Progenitor cell of endocrine pancreas (in vitro differentiated cells): ENCODE data around the gene LASP1NB.
"Not testable (repeated sequence)": the region's sequence is repeated elsewhere in the genome, so short reads cannot be mapped to it uniquely, and the experiment has no call there.

Experiments
- DNase-seq: peaks from one replicate; pipeline ENCODE4 v3.0.0; 2021; ENCODE audit warnings: low spot score; ENCODE audit not compliant: unreplicated experiment
- H3K27ac Mint-ChIP-seq: 2 replicates; pipeline ENCODE4 v1.8.0; 2021; ENCODE audit warnings: mild to moderate bottlenecking, moderate library complexity, mixed read lengths
- H3K27me3 Mint-ChIP-seq: 2 replicates; pipeline ENCODE4 v1.8.0; 2021; ENCODE audit warnings: mixed read lengths
- H3K36me3 Mint-ChIP-seq: 2 replicates; pipeline ENCODE4 v1.8.0; 2022; ENCODE audit warnings: mixed read lengths; ENCODE audit not compliant: insufficient read depth
- H3K4me1 Mint-ChIP-seq: 2 replicates; pipeline ENCODE4 v1.8.0; 2021; ENCODE audit warnings: low read depth, mixed read lengths
- H3K4me3 Mint-ChIP-seq: 2 replicates; pipeline ENCODE4 v1.8.0; 2021; ENCODE audit warnings: low read depth, mild to moderate bottlenecking, moderate library complexity, mixed read lengths
- H3K9me3 Mint-ChIP-seq: 2 replicates; pipeline ENCODE4 v1.8.0; 2021; ENCODE audit warnings: low read depth, mixed read lengths
- TF ChIP-seq, protein P1 (sequence below): fragments of 200-600 bp; sonication (generic); IDR thresholded peaks from one replicate; pipeline ENCODE4 v1.5.0; 2021; ENCODE audit warnings: antibody characterized with exemption, mild to moderate bottlenecking; ENCODE audit not compliant: unreplicated experiment

LASP1NB gene

DNA sequence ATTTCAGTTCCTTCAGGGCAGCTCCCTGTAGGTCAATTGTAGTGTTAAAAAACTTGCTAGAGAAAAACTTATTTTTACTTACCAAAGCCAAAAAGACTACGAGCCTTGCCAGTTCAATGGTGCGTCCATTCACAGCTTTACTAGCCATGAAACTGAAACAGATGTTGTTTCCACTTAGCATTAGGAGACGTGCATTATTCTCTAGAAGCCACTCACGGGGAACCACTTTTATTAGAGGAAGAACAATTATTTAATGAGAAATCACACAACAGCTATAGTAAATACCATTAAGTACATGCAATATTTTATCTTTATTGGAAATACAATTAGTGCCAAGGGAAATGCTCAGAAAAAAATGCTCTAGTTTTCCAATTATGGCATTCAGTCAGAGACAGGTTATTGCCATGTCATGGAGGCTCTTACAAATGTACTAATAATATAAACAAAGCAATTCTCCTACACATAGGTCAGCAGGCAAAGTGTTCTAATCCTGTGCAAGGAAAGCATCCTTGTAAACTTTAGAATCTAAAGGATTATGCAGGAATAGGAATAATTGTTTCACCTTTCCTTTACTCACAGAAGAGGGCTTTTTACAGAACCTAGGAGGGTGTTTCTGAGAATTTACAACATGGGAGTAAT lies 17.4 kb downstream of the LASP1NB start:
- H3K4me1 Mint-ChIP-seq, result no peaks in the 10 kb centered on the region

DNA sequence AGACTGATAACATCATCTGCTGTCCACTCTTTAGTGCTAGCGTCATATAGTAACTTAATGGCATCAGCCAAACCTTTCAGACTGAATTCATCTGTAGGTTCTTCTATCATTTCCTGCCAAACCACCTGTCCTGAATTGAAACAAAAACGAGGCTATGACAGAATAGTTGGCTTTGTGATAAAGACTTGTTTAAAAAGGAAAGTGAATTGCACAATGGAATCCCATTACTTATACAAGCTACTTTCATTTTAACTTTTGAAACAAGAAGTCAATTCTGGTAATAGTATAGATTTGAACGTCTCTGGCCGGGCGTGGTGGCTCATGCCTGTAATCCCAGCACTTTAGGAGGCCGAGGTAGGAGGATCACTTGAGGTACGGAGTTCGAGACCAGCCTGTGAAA lies 18.2 kb downstream of the LASP1NB start:
- no peak for DNase-seq
- Mint-ChIP-seq H3K4me3 (no peak overlapping the region), H3K27me3 (no peaks in the 10 kb centered on the region), H3K36me3 (no peaks in the 10 kb centered on the region), H3K4me1 (no peaks in the 10 kb centered on the region), H3K27ac (no peak overlapping the region), H3K9me3 (no peaks in the 10 kb centered on the region)
- TF ChIP-seq, protein P1, sequence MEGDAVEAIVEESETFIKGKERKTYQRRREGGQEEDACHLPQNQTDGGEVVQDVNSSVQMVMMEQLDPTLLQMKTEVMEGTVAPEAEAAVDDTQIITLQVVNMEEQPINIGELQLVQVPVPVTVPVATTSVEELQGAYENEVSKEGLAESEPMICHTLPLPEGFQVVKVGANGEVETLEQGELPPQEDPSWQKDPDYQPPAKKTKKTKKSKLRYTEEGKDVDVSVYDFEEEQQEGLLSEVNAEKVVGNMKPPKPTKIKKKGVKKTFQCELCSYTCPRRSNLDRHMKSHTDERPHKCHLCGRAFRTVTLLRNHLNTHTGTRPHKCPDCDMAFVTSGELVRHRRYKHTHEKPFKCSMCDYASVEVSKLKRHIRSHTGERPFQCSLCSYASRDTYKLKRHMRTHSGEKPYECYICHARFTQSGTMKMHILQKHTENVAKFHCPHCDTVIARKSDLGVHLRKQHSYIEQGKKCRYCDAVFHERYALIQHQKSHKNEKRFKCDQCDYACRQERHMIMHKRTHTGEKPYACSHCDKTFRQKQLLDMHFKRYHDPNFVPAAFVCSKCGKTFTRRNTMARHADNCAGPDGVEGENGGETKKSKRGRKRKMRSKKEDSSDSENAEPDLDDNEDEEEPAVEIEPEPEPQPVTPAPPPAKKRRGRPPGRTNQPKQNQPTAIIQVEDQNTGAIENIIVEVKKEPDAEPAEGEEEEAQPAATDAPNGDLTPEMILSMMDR, result no peak

More for the DNA sequence above, 17.4 kb downstream of the LASP1NB start:
- TF ChIP-seq, protein P1, result no peak
- Mint-ChIP-seq H3K9me3 (no peaks in the 10 kb centered on the region), H3K36me3 (no peaks in the 10 kb centered on the region), H3K27ac (no peak overlapping the region), H3K4me3 (no peak overlapping the region), H3K27me3 (no peaks in the 10 kb centered on the region)
- no peak for DNase-seq

DNA sequence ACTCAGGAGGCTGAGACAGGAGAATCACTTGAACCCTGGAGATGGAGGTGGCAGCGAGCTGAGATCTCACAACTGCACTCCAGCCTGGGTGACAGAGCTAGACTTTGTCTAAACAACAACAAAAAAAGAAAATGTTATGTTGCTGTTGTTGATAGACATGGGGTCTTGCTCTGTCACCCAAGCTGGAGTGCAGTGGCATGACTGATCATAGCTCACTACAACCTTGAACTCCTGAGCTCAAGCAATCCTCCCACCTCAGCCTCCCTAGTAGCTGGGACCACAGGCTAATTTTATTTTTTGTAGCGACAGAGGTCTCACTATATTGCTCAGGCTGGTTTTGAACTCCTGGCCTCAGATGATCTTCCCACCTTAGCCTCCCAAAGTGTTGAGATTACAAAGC lies 21.8 kb downstream of the LASP1NB start:
- DNase-seq, result no peak
- H3K27me3 Mint-ChIP-seq, result no peaks in the 10 kb centered on the region
- no peak overlapping the region for H3K4me3 Mint-ChIP-seq
- TF ChIP-seq, protein P1, result no peak
- no peaks in the 10 kb centered on the region for H3K4me1 Mint-ChIP-seq
- H3K27ac Mint-ChIP-seq, result no peak overlapping the region
- H3K9me3 Mint-ChIP-seq, result no peaks in the 10 kb centered on the region
- H3K36me3 Mint-ChIP-seq, result no peaks in the 10 kb centered on the region

DNA sequence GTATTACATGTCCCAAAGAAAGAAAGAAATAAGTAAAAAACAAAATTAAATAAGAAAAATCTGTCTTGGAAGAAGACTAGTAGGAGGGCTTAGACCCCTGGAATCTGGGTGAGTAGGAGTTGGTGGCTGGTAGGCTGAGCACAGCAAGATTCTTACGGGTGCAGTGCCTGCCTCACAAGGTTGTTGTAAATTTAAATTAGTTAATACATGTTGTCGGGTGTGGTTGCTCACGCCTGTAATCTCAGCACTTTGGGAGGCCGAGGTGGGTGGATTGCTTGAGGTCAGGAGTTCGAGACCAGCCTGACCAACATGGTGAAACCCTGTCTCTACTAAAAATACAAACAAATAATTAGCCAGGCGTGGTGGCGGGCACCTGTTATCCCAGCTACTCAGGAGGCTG lies 28.4 kb downstream of the LASP1NB start:
- not testable (repeated sequence) for H3K27ac Mint-ChIP-seq, DNase-seq, H3K27me3 Mint-ChIP-seq, H3K4me1 Mint-ChIP-seq, H3K36me3 Mint-ChIP-seq, H3K4me3 Mint-ChIP-seq, H3K9me3 Mint-ChIP-seq

DNA sequence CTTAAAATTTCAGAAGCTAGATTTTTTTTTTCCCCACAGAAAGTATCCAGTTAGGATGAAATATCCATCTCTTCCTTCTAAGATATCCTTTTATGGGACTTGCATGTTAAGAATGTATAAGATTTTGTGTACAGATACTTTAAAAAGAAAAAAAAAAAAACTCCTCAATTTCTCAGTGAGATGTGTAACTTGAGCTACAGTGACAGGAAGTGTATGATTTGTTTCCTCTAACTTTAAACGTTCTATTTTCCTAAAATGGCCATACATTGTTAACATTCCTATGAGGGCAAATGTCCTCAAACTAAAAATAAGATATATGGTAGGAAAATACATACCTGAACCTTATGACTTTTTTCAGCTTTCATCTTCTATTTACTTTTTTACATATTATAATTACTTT lies 32.9 kb downstream of the LASP1NB start:
- Mint-ChIP-seq H3K36me3 (no peaks in the 10 kb centered on the region), H3K27ac (no peak overlapping the region)

DNA sequence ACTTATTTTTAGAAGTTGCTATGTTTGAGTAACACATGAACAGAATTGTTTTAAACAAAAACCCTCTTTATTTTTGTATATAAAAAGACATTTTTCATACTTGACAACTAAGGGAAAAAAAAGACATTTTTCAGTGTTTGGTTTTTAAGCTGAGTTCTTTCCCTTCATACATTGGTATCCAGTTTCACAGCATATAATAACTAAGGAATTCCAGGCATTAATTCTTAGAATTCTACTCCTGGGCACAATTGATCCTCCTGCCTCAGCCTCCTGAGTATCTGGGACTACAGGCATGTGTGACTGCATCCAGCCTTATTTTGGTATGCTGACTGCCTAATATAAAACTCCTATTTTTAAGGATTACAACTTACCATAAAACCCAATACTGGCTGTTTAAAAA lies 33.3 kb downstream of the LASP1NB start:
- no peak for DNase-seq
- Mint-ChIP-seq H3K4me3 (no peak overlapping the region), H3K27ac (no peak overlapping the region), H3K9me3 (no peaks in the 10 kb centered on the region), H3K4me1 (no peaks in the 10 kb centered on the region), H3K27me3 (no peaks in the 10 kb centered on the region), H3K36me3 (no peaks in the 10 kb centered on the region)
- TF ChIP-seq, protein P1, result no peak

More for the DNA sequence above, 32.9 kb downstream of the LASP1NB start:
- TF ChIP-seq, protein P1, result no peak
- Mint-ChIP-seq H3K27me3 (no peaks in the 10 kb centered on the region), H3K9me3 (no peaks in the 10 kb centered on the region), H3K4me3 (no peak overlapping the region), H3K4me1 (no peaks in the 10 kb centered on the region)
- DNase-seq, result no peak
